ENCODE measurements around the gene RBFOX1. TPM values are rescaled to one million over a fixed set of nuclear protein-coding genes. Genes with fewer than 3 reads are reported as not detected.

RBFOX1 gene
- total and polyA plus RNA-seq, 10 of the 15 experiments (the other 5 are each of a cell fraction or from before 2014, with no cell fraction given), result 0.87 TPM; not detected in 9

DNA sequence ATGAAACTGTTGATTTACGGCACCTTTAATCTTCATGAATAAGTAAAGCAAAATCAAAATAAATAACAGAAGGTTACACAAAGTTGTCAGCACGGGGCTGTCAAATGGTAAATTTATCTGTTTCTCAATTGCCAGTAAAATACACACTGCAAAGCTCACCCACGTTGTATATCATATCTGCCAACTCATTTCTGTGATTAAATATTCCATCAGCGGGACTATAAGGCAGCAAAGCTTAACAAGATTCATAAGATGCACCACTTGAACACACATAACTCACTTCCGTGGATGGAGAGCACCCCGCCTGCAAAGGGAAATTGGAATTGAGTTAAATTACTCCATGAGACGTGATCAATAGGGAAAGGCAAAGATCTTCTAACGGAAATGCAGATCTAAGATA is 280.0 kb downstream of the RBFOX1 start (continued):
- TF ChIP-seq ZBTB40 (IDR thresholded peaks at IDR 0.05; ENCODE audit: borderline replicate concordance) (no peak), FOXM1 (IDR thresholded peaks at IDR 0.05; ENCODE audit: low read depth, low read length) (no peak), NR2C2 (IDR thresholded peaks at IDR 0.05; ENCODE audit: borderline replicate concordance, control insufficient read depth, insufficient read length, low read depth) (no peak)

DNA sequence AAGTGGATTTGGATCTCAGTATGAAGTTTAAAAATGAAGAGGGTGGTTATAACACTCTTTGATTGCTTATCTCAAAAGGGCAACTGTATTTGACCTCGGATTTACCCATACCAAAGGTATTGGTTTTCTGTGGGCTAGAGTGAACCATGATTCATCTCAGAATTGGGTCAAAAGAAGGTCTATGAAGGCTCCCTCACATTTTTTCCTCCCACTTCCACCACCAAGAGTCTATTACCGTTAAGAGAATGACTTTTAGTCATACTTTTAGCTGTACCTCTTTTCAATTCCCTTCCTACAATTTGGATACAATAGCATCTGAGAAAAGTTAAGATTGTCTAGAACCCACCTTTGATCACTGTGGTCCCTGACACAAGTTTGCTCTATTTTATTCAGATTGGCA is 280.9 kb downstream of the RBFOX1 start:
- ChIA-PET RAD21 (ENCODE audit: unreplicated experiment) (no interaction called here), SMC1A (ENCODE audit: uncharacterized antibody, unreplicated experiment) (no interaction called here), CTCF (no interaction called here), POLR2A (no interaction called here)
- FAIRE-seq (no peak), ATAC-seq (no peak), DNase-seq (ENCODE audit: low read depth, low spot score) (no peak)
- Histone ChIP-seq H3K4me1 (ENCODE audit: control insufficient read depth, insufficient read depth, low read length) (no peaks in the 10 kb centered on the region), H3K4me3 (no peak overlapping the region), H4K20me1 (ENCODE audit: control insufficient read depth, insufficient read depth) (no peaks in the 10 kb centered on the region), H3K36me3 (ENCODE audit: control insufficient read depth in 2 of 2, insufficient read depth in 2 of 2, low read length in 1 of 2) (no peaks in the 10 kb centered on the region), H3K27me3 (replicated peaks in 1 of 2; ENCODE audit: control insufficient read depth in 2 of 2, insufficient read depth in 2 of 2, low read length in 1 of 2) (no peaks in the 10 kb centered on the region), H3K9ac (ENCODE audit: control insufficient read depth, insufficient read depth, low read length) (no peak overlapping the region), H3K79me2 (ENCODE audit: control insufficient read depth, insufficient read depth, low read length) (no peaks in the 10 kb centered on the region), H3K4me2 (ENCODE audit: control insufficient read depth, insufficient read depth) (no peak overlapping the region), H2AFZ (ENCODE audit: control insufficient read depth, low read depth, low read length) (no peak overlapping the region), H3K9me3 (replicated peaks; ENCODE audit: control insufficient read depth, insufficient read depth, low read length) (no peaks in the 10 kb centered on the region), H3K27ac (ENCODE audit: control insufficient read depth, insufficient read depth) (no peak overlapping the region)
- in situ Hi-C loops (cut with MboI) (no loop called here), intact Hi-C loops (cut with micrococcal nuclease; ENCODE audit: unreplicated experiment) (no loop called here)
- BruUV-seq (replicated peaks), result no TSS peak
- TF ChIP-seq BMI1 (IDR thresholded peaks at IDR 0.05; ENCODE audit: borderline replicate concordance) (no peak), RCOR1 (conservative IDR thresholded peaks at IDR 0.05; ENCODE audit: low read depth, low read length) (no peak), KAT2A (conservative IDR thresholded peaks at IDR 0.05; ENCODE audit: control insufficient read depth, low read depth, low read length) (no peak), BRCA1 (IDR thresholded peaks at IDR 0.05; ENCODE audit: low read depth, low read length) (no peak), EP300 (IDR thresholded peaks at IDR 0.05; ENCODE audit: borderline replicate concordance in 1 of 2, control insufficient read depth in 1 of 2, low read depth in 2 of 2, low read length in 2 of 2) (no peak), ZSCAN29 (IDR thresholded peaks at IDR 0.05) (no peak), TBL1XR1 (IDR thresholded peaks at IDR 0.05; ENCODE audit: low read depth, low read length) (no peak), BACH1 (IDR thresholded peaks at IDR 0.05; ENCODE audit: borderline replicate concordance) (no peak), MYB (IDR thresholded peaks at IDR 0.05; ENCODE audit: borderline replicate concordance, low read depth, low read length) (no peak), SPI1 (IDR thresholded peaks at IDR 0.05; ENCODE audit: borderline replicate concordance, insufficient read depth, low read depth, low read length) (no peak), RAD51 (IDR thresholded peaks at IDR 0.05) (no peak)
- TF ChIP-seq, protein P1, sequence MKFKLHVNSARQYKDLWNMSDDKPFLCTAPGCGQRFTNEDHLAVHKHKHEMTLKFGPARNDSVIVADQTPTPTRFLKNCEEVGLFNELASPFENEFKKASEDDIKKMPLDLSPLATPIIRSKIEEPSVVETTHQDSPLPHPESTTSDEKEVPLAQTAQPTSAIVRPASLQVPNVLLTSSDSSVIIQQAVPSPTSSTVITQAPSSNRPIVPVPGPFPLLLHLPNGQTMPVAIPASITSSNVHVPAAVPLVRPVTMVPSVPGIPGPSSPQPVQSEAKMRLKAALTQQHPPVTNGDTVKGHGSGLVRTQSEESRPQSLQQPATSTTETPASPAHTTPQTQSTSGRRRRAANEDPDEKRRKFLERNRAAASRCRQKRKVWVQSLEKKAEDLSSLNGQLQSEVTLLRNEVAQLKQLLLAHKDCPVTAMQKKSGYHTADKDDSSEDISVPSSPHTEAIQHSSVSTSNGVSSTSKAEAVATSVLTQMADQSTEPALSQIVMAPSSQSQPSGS (IDR thresholded peaks at IDR 0.05; ENCODE audit: low read length), result no peak
- 3% methylated on average over 2 of the region's 2 CpGs for WGBS (ENCODE audit: insufficient coverage, insufficient replicate concordance, low lambda C conversion rate, missing lambda C conversion rate)

Data from GM12878 (cell line).